Ishikawa (cell line): ENCODE results near the gene YTHDF1.

ENCODE experiments used
- CEBPB ChIP-seq: IDR thresholded peaks from 2 replicates; pipeline ENCODE4 v1.6.1; 2012
- CREB1 ChIP-seq: IDR thresholded peaks from 2 replicates; pipeline ENCODE4 v1.6.1; 2012; ENCODE audit warnings: low read depth
- EGR1 ChIP-seq: IDR thresholded peaks from 2 replicates; pipeline ENCODE4 v1.6.1; 2012
- EP300 ChIP-seq: IDR thresholded peaks from 2 replicates; pipeline ENCODE4 v1.6.1; 2012; ENCODE audit warnings: borderline replicate concordance
- FOXM1 ChIP-seq: IDR thresholded peaks from 2 replicates; pipeline ENCODE4 v1.6.1; 2012; ENCODE audit warnings: low read depth, borderline replicate concordance
- MAX ChIP-seq: IDR thresholded peaks from 2 replicates; pipeline ENCODE4 v1.6.1; 2012
- NFIC ChIP-seq: IDR thresholded peaks from 2 replicates; pipeline ENCODE4 v1.6.1; 2012
- RAD21 ChIP-seq: IDR thresholded peaks from 2 replicates; pipeline ENCODE4 v1.6.1; 2012; ENCODE audit warnings: low read depth
- REST ChIP-seq: IDR thresholded peaks from 2 replicates; pipeline ENCODE4 v1.6.1; 2012; ENCODE audit warnings: low read depth, mild to moderate bottlenecking
- TAF1 ChIP-seq: IDR thresholded peaks from 2 replicates; pipeline ENCODE4 v1.6.1; 2012; ENCODE audit warnings: low read depth, mild to moderate bottlenecking
- TCF12 ChIP-seq: IDR thresholded peaks from 2 replicates; pipeline ENCODE4 v1.6.1; 2012; ENCODE audit warnings: low read depth
- TEAD4 ChIP-seq: IDR thresholded peaks from 2 replicates; pipeline ENCODE4 v1.6.1; 2012
- USF1 ChIP-seq: IDR thresholded peaks from 2 replicates; pipeline ENCODE4 v1.6.1; 2012
- YY1 ChIP-seq: IDR thresholded peaks from 2 replicates; pipeline ENCODE4 v1.6.1; 2012; ENCODE audit warnings: low read depth
- ZBTB7A ChIP-seq: IDR thresholded peaks from 2 replicates; pipeline ENCODE4 v1.6.1; 2012; ENCODE audit warnings: low read depth

The YTHDF1 gene

GRCh38 chr20:63194797-63195173 lies 21.1 kb downstream of the YTHDF1 start:
- TF ChIP-seq USF1 (no peak), TEAD4 (no peak), MAX (no peak), CEBPB (no peak), ZBTB7A (no peak), YY1 (no peak), EGR1 (no peak), NFIC (no peak), RAD21 (no peak), TCF12 (no peak), CREB1 (no peak), REST (no peak), EP300 (no peak), FOXM1 (no peak), TAF1 (no peak)

GRCh38 chr20:63194007-63194796 lies 21.7 kb downstream of the YTHDF1 start:
- TF ChIP-seq YY1 (no peak), RAD21 (no peak), ZBTB7A (no peak), MAX (no peak), TCF12 (no peak), CREB1 (no peak), TAF1 (no peak), TEAD4 (no peak), EP300 (no peak), NFIC (no peak), USF1 (no peak), FOXM1 (no peak), EGR1 (no peak), CEBPB (no peak), REST (no peak)

GRCh38 chr20:63192721-63193120 lies 23.2 kb downstream of the YTHDF1 start:
- TF ChIP-seq TEAD4 (no peak), FOXM1 (no peak), ZBTB7A (no peak), CREB1 (no peak), CEBPB (no peak), NFIC (no peak), MAX (no peak), EGR1 (no peak), TAF1 (no peak), TCF12 (no peak), EP300 (no peak), REST (no peak), USF1 (no peak), RAD21 (no peak), YY1 (no peak)

GRCh38 chr20:63191400-63191799 lies 24.5 kb downstream of the YTHDF1 start:
- TF ChIP-seq USF1 (0 out of 2 replicates have a peak, but pooled peaks have one; percentile 19), NFIC (peak; percentile 86), RAD21 (no peak), MAX (0 out of 2 replicates have a peak, but pooled peaks have one; percentile 13)
